ENCODE data around the gene MRPL17. TPM values are rescaled to one million over a fixed set of nuclear protein-coding genes. Genes with fewer than 3 reads are reported as not detected.

The MRPL17 gene
- total RNA-seq, 1 experiment from 2014 or later = 75.0 TPM

Other genes with a start within 250 kb of the MRPL17 start
- gene HPX, start 242.4 kb downstream of the MRPL17 start, total RNA-seq (2021; ENCODE audit: unreplicated experiment) = 4.6 TPM
- 13.4 TPM for gene TRIM3, start 209.4 kb downstream of the MRPL17 start, total RNA-seq (2021; ENCODE audit: unreplicated experiment)
- gene ARFIP2, start 202.0 kb downstream of the MRPL17 start, total RNA-seq (2021; ENCODE audit: unreplicated experiment) = 77.9 TPM
- gene TIMM10B, start 201.8 kb downstream of the MRPL17 start, total RNA-seq (2021; ENCODE audit: unreplicated experiment) = 22.9 TPM
- gene DNHD1, start 186.1 kb downstream of the MRPL17 start, total RNA-seq (2021; ENCODE audit: unreplicated experiment) = 8.0 TPM
- 17.8 TPM for gene RRP8, start 79.7 kb downstream of the MRPL17 start, total RNA-seq (2021; ENCODE audit: unreplicated experiment)
- gene ILK, start 79.6 kb downstream of the MRPL17 start, total RNA-seq (2021; ENCODE audit: unreplicated experiment) = 73.5 TPM
- gene TAF10, start 71.1 kb downstream of the MRPL17 start, total RNA-seq (2021; ENCODE audit: unreplicated experiment) = 151 TPM
- 44.7 TPM for gene TPP1, start 63.9 kb downstream of the MRPL17 start, total RNA-seq (2021; ENCODE audit: unreplicated experiment)
- 0.30 TPM for gene DCHS1, start 27.5 kb downstream of the MRPL17 start, total RNA-seq (2021; ENCODE audit: unreplicated experiment)
- 0.07 TPM for gene OR2AG2, start 88.6 kb upstream of the MRPL17 start, total RNA-seq (2021; ENCODE audit: unreplicated experiment)
- not detected for gene OR2AG1, start 99.7 kb upstream of the MRPL17 start, total RNA-seq (2021; ENCODE audit: unreplicated experiment)
- 0.22 TPM for gene OR6A2, start 116.3 kb upstream of the MRPL17 start, total RNA-seq (2021; ENCODE audit: unreplicated experiment)
- not detected for gene OR10A5, start 162.3 kb upstream of the MRPL17 start, total RNA-seq (2021; ENCODE audit: unreplicated experiment)
- not detected for gene OR10A2, start 179.7 kb upstream of the MRPL17 start, total RNA-seq (2021; ENCODE audit: unreplicated experiment)
- gene OR10A4, start 193.3 kb upstream of the MRPL17 start, total RNA-seq (2021; ENCODE audit: unreplicated experiment) = not detected
- gene OR2D2, start 209.2 kb upstream of the MRPL17 start, total RNA-seq (2021; ENCODE audit: unreplicated experiment) = 0.20 TPM
- gene OR2D3, start 237.7 kb upstream of the MRPL17 start, total RNA-seq (2021; ENCODE audit: unreplicated experiment) = not detected
- gene ZNF215, start 243.1 kb upstream of the MRPL17 start, total RNA-seq (2021; ENCODE audit: unreplicated experiment) = 9.9 TPM